Brain microvascular endothelial cell (primary cell): ENCODE measurements around the gene JMJD7.

ENCODE experiments used
- DNase-seq: peaks from one replicate; pipeline ENCODE4 v3.0.0-alpha.2; 2020
- H3K27ac ChIP-seq: fragments of 250-450 bp; sonication (Bioruptor Pico); 2 replicates; pipeline ENCODE4 v1.5.1; 2020; ENCODE audit warnings: mild to moderate bottlenecking, moderate library complexity
- H3K27me3 ChIP-seq: fragments of 250-450 bp; sonication (Bioruptor Pico); replicated peaks from 2 replicates; pipeline ENCODE4 v1.5.1; 2020; ENCODE audit warnings: mild to moderate bottlenecking
- H3K36me3 ChIP-seq: fragments of 250-450 bp; sonication (Bioruptor Pico); replicated peaks from 2 replicates; pipeline ENCODE4 v1.5.1; 2020; ENCODE audit warnings: mild to moderate bottlenecking
- H3K4me3 ChIP-seq: 2 replicates; pipeline ENCODE4 v1.5.1; 2011; ENCODE audit warnings: low read depth, mild to moderate bottlenecking, control low read depth, low read length, moderate library complexity
- in situ Hi-C: cut with HindIII; loops from 2 replicates; pipeline ENCODE4 v1.10.0; 2017; ENCODE audit warnings: low sequenced_read_pairs, low pct_ligation_motif_present
- TF ChIP-seq, protein P1 (sequence below): IDR thresholded peaks from 2 replicates; pipeline ENCODE4 v1.5.1; 2011; ENCODE audit warnings: low read depth, mild to moderate bottlenecking, moderate library complexity, low read length, control low read depth, inconsistent platforms; ENCODE audit errors: missing control alignments

JMJD7 gene

DNA sequence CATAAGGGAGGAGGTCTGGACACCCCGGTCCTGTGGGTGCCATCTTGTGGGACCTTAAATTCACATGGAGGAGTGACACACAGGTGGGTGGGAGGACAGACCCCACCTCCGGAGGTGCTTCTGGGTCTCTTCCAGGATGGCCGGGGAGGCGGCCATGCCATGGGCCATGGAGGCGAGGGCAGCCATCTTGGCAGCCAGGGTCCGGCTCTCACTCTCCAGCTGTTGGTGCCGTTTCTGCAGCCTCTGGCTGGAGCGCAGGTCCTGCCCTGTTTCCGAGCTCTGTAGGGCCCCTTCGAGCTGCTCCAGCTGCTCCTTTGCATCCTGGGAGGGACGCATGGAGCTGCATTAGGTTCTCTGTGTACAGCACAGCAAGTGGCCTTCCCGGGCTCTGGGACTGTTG, 46.8 kb downstream of the JMJD7 start:
- Histone ChIP-seq H3K36me3 (no peaks in the 10 kb centered on the region), H3K4me3 (no peak overlapping the region), H3K27me3 (no peaks in the 10 kb centered on the region), H3K27ac (no peak overlapping the region)
- no peak for DNase-seq
- TF ChIP-seq, protein P1, sequence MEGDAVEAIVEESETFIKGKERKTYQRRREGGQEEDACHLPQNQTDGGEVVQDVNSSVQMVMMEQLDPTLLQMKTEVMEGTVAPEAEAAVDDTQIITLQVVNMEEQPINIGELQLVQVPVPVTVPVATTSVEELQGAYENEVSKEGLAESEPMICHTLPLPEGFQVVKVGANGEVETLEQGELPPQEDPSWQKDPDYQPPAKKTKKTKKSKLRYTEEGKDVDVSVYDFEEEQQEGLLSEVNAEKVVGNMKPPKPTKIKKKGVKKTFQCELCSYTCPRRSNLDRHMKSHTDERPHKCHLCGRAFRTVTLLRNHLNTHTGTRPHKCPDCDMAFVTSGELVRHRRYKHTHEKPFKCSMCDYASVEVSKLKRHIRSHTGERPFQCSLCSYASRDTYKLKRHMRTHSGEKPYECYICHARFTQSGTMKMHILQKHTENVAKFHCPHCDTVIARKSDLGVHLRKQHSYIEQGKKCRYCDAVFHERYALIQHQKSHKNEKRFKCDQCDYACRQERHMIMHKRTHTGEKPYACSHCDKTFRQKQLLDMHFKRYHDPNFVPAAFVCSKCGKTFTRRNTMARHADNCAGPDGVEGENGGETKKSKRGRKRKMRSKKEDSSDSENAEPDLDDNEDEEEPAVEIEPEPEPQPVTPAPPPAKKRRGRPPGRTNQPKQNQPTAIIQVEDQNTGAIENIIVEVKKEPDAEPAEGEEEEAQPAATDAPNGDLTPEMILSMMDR = no peak
- in situ Hi-C loops = no loop called here

DNA sequence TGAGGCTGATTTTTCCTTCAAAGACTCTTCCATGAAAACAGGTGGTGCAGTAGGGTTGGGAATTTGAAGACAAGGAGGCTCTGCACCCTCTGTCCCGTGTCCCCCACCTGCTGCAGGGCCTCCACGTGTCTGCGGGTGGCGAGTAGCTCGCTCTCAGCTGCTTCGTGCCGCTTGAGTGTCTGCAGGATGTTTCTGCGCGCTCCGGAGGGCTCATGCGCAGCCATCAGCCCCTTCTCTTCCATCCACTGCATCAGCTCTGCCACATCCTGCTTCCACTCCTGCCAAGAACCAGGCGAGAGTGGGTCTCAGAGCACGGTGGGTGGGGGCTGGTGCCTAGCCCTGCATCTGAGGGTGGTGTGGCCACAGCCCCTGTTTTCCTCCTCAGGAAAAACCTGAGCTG, 48.1 kb downstream of the JMJD7 start:
- H3K27me3 ChIP-seq = no peaks in the 10 kb centered on the region
- no peak for DNase-seq
- in situ Hi-C loops = no loop called here

DNA sequence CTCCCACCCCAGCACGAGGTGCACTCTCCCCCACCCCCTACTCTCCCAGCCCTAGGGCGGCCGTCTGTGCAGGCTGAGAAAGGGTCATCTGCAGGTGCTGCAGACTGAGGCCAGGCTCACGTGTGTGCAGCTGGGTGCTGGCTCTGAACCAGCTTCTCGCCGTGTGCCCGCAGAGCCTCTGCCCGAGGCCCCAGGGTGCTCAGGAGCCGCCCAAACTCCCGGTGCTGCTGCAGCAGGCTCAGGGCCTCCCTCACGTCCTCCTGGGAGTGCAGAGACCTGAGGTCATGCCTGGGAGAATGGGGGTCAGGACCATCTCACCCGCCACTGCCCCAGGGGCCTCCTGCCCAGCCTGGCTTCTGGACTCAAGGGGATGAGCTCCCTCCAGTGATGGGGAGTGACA, 48.8 kb downstream of the JMJD7 start:
- Histone ChIP-seq H3K36me3 (no peaks in the 10 kb centered on the region), H3K27ac (no peak overlapping the region), H3K4me3 (no peak overlapping the region), H3K27me3 (no peaks in the 10 kb centered on the region)
- TF ChIP-seq, protein P1 = no peak
- no peak for DNase-seq
- in situ Hi-C loops = no loop called here

More for the DNA sequence above, 48.1 kb downstream of the JMJD7 start:
- TF ChIP-seq, protein P1 = no peak
- no peak overlapping the region for H3K4me3 ChIP-seq
- no peaks in the 10 kb centered on the region for H3K36me3 ChIP-seq
- H3K27ac ChIP-seq = no peak overlapping the region

DNA sequence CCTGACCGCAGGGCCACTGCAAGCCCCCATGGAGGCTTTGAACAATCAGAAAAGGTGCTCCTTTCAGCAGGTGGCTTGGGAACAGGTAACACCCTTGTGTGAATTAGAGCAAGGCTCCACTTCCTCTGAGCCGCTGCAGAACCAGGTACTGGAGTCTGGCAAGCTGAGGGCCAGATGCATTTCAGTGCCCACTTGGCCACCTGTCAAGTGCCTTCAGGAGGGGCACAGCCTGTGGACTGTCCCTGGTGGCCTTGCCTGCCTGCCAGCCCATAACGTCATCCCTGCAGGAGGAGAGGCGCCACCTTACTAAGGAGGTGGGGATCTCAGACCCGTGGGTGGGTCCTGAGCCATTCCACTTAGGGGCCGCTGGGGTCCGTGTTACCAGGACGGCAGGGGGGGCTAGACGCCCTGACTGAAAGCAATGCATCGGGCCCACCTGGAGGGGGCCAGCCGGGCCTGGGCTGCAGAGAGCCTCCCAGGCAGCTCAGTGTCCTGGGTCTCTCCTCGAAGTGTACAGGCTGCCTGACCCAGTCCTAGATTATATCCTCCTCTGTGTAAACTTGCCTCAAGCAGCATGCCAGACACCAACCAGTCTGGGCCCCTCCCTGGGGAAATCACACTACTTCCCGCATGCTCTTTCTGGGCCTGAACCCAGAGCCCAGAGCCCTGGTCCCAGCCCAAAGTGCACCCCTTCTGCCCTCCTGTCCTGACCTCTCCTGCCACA, 49.9 kb downstream of the JMJD7 start:
- H3K36me3 ChIP-seq = no peaks in the 10 kb centered on the region
- TF ChIP-seq, protein P1 = no peak
- in situ Hi-C loops = no loop called here
- H3K27ac ChIP-seq = no peak overlapping the region
- H3K4me3 ChIP-seq = no peak overlapping the region
- DNase-seq = no peak
- H3K27me3 ChIP-seq = no peaks in the 10 kb centered on the region

DNA sequence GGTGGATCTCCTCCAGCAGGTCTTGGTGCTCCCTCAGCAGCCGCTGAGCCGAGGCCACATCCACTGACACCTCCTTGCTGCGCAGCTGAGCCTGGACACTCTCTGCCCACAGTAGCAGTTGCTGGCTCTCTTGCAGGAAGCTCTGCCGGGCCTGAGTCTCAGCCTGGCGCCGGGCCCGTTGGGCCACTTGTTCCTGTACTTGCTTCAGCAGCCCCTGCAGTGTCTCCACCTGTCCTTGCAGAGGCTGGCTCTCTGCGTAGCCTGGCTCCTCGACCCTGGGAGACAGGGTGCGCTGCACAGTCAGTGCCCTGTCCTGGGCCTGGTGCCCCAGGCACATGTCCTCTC, 50.4 kb downstream of the JMJD7 start:
- TF ChIP-seq, protein P1 = no peak
- Histone ChIP-seq H3K27ac (no peak overlapping the region), H3K27me3 (no peaks in the 10 kb centered on the region), H3K4me3 (no peak overlapping the region), H3K36me3 (no peaks in the 10 kb centered on the region)
- DNase-seq = no peak
- in situ Hi-C loops = no loop called here

DNA sequence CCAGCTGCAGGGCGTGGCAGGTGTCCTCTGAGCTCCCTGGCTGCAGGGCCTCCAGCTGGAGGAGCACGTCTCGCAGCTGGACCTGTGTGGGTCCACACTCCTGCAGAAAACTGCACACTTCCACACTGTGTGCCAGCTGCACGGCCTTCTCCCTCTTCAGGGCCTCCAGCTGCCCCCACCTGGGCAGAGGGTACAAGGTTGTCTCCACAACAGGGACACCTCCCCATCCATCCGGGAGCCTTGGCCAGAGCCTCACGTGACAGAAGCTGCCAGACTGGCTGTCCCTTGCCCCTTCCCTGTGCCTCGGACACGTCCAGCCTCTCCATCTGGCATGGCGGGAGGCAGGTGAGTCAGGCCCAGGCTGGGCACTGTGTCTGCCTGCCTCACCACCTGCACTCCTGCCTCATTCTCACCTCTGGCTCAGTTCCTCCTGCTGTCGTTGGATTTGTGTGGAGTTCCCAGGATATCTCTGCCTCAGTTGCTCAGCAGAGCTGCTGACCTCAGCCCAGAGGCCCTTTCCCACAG, 51.5 kb downstream of the JMJD7 start:
- Histone ChIP-seq H3K36me3 (no peaks in the 10 kb centered on the region), H3K27me3 (no peaks in the 10 kb centered on the region), H3K4me3 (no peak overlapping the region), H3K27ac (no peak overlapping the region)
- in situ Hi-C loops = no loop called here
- DNase-seq = no peak
- TF ChIP-seq, protein P1 = no peak
